IMR-90 (cell line): ENCODE data around the gene CNOT9. TPM values are rescaled to one million over a fixed set of nuclear protein-coding genes. Genes with fewer than 3 reads are reported as not detected.

ENCODE experiments used
- ATAC-seq: fragments of 200-7000 bp; cut with Tn5 transposase; 2 replicates; pipeline ENCODE4 v1.9.1; 2020; ENCODE audit warnings: low read depth, mild to moderate bottlenecking, moderate library complexity
- BruUV-seq: library from RNA; stranded (reverse); fragments of 400-500 nt; replicated peaks from 2 replicates; lab custom pipeline; 2021; lab: Mats Ljungman, UMichigan
- CTCF ChIA-PET: fragments of 300-600 bp; formaldehyde crosslinking; extraction: SDS; loops from one replicate; lab custom pipeline; 2021; ENCODE audit warnings: antibody characterized with exemption; lab: Yijun Ruan, JAX
- POLR2A ChIA-PET: fragments of 300-600 bp; sonication (Branson Sonifier 250); formaldehyde crosslinking; loops from one replicate; lab custom pipeline; 2022; ENCODE audit warnings: antibody characterized with exemption; ENCODE audit not compliant: unreplicated experiment; lab: Charles Lee
- DNase-seq: peaks from one replicate; pipeline ENCODE4 v3.0.0; 2013
- H2AFZ ChIP-seq: replicated peaks from 2 replicates; pipeline ENCODE3; 2013; ENCODE audit warnings: low read length, mild to moderate bottlenecking; ENCODE audit not compliant: poor library complexity
- H2AK5ac ChIP-seq: 2 replicates; pipeline ENCODE4 v1.6.1; 2013; ENCODE audit warnings: low read depth, low read length, inconsistent platforms
- H2AK9ac ChIP-seq: replicated peaks from 2 replicates; pipeline ENCODE3; 2013; ENCODE audit warnings: mild to moderate bottlenecking, low read depth, low read length, moderate library complexity; ENCODE audit not compliant: poor library complexity
- H2BK120ac ChIP-seq: 2 replicates; pipeline ENCODE4 v1.6.1; 2013; ENCODE audit warnings: low read depth, low read length, inconsistent platforms
- H2BK15ac ChIP-seq: 3 replicates; pipeline ENCODE4 v1.6.1; 2013; ENCODE audit warnings: low read depth, low read length, inconsistent platforms
- H2BK20ac ChIP-seq: 2 replicates; pipeline ENCODE4 v1.6.1; 2013; ENCODE audit warnings: low read depth, mild to moderate bottlenecking, inconsistent platforms, low read length, moderate library complexity
- H2BK5ac ChIP-seq: 2 replicates; pipeline ENCODE4 v1.6.1; 2013; ENCODE audit warnings: mild to moderate bottlenecking, low read depth, low read length, inconsistent platforms; ENCODE audit not compliant: poor library complexity, severe bottlenecking
- H3K14ac ChIP-seq: replicated peaks from 2 replicates; pipeline ENCODE4 v1.6.1; 2013; ENCODE audit warnings: low read depth, low read length, inconsistent platforms
- H3K18ac ChIP-seq: 2 replicates; pipeline ENCODE4 v1.6.1; 2013; ENCODE audit warnings: low read depth, low read length, control low read depth
- H3K23ac ChIP-seq: 2 replicates; pipeline ENCODE4 v1.6.1; 2013; ENCODE audit warnings: low read depth, low read length, inconsistent platforms
- H3K27ac ChIP-seq: 2 replicates; pipeline ENCODE4 v1.5.1; 2013; ENCODE audit warnings: mild to moderate bottlenecking, control low read depth, low read length; ENCODE audit not compliant: insufficient read depth
- H3K27me3 ChIP-seq: 2 replicates; pipeline ENCODE4 v1.6.1; 2013; ENCODE audit warnings: low read length; ENCODE audit not compliant: control insufficient read depth, insufficient read depth
- H3K36me3 ChIP-seq: 2 replicates; pipeline ENCODE4 v1.6.1; 2013; ENCODE audit warnings: low read length, mixed read lengths; ENCODE audit not compliant: control insufficient read depth, insufficient read depth
- H3K4ac ChIP-seq: 2 replicates; pipeline ENCODE4 v1.6.1; 2013; ENCODE audit warnings: low read depth, low read length, inconsistent platforms
- H3K4me1 ChIP-seq: 2 replicates; pipeline ENCODE4 v1.6.1; 2013; ENCODE audit warnings: low read length, mixed read lengths; ENCODE audit not compliant: control insufficient read depth, insufficient read depth
- H3K4me2 ChIP-seq: 2 replicates; pipeline ENCODE4 v1.6.1; 2013; ENCODE audit warnings: low read depth, mild to moderate bottlenecking, control low read depth, low read length, moderate library complexity
- H3K4me3 ChIP-seq: 2 replicates; pipeline ENCODE4 v1.5.1; 2013; ENCODE audit warnings: low read depth, mild to moderate bottlenecking, control low read depth, low read length, moderate library complexity; ENCODE audit not compliant: insufficient read depth
- H3K56ac ChIP-seq: 2 replicates; pipeline ENCODE4 v1.6.1; 2013; ENCODE audit warnings: low read length, inconsistent platforms; ENCODE audit not compliant: insufficient read depth; ENCODE audit errors: extremely low read depth
- H3K79me1 ChIP-seq, 2 experiments: 2 replicates each; pipeline ENCODE4 v1.6.1; 2013; ENCODE audit warnings: low read length in 2 of 2, inconsistent platforms in 1 of 2, low read depth in 1 of 2
- H3K9ac ChIP-seq: 2 replicates; pipeline ENCODE4 v1.6.1; 2013; ENCODE audit warnings: low read depth, low read length, control low read depth
- H3K9me1 ChIP-seq: 2 replicates; pipeline ENCODE4 v1.6.1; 2013; ENCODE audit warnings: low read length, inconsistent platforms; ENCODE audit not compliant: insufficient read depth
- H3K9me3 ChIP-seq: 2 replicates; pipeline ENCODE4 v1.6.1; 2013; ENCODE audit warnings: low read length; ENCODE audit not compliant: control insufficient read depth, insufficient read depth
- H4K20me1 ChIP-seq: 2 replicates; pipeline ENCODE4 v1.6.1; 2013; ENCODE audit warnings: low read length, inconsistent platforms; ENCODE audit not compliant: insufficient read depth
- H4K5ac ChIP-seq: 2 replicates; pipeline ENCODE4 v1.6.1; 2013; ENCODE audit warnings: mild to moderate bottlenecking, low read depth, low read length, control low read depth
- H4K8ac ChIP-seq, 2 experiments: 2 replicates each; pipeline ENCODE4 v1.6.1; 2013; ENCODE audit warnings: low read depth in 2 of 2, low read length in 2 of 2, control low read depth in 1 of 2, inconsistent platforms in 1 of 2
- H4K91ac ChIP-seq: 2 replicates; pipeline ENCODE4 v1.6.1; 2013; ENCODE audit warnings: low read depth, low read length, inconsistent platforms; ENCODE audit not compliant: insufficient read depth
- MAZ ChIP-seq: IDR thresholded peaks from 2 replicates; pipeline ENCODE4 v1.6.1; 2012; ENCODE audit warnings: low read depth, mild to moderate bottlenecking, low read length, improper control_type of control experiment, moderate library complexity, borderline replicate concordance
- NFE2L2 ChIP-seq: fragments of 150-350 bp; IDR thresholded peaks from 2 replicates; pipeline ENCODE4 v1.6.1; 2016; ENCODE audit warnings: low read depth, mild to moderate bottlenecking, low read length
- POLR2A ChIP-seq: IDR thresholded peaks from 2 replicates; pipeline ENCODE4 v1.6.1; 2012; ENCODE audit warnings: mild to moderate bottlenecking, low read depth, low read length
- RCOR1 ChIP-seq: IDR thresholded peaks from 2 replicates; pipeline ENCODE4 v1.6.1; 2012; ENCODE audit warnings: mild to moderate bottlenecking, low read length, improper control_type of control experiment; ENCODE audit not compliant: insufficient replicate concordance
- RFX5 ChIP-seq: IDR thresholded peaks from 2 replicates; pipeline ENCODE4 v1.8.0; 2012; ENCODE audit warnings: low read depth, mild to moderate bottlenecking, low read length, moderate library complexity
- dilution Hi-C: fragments of 300-500 bp; cut with HindIII; formaldehyde crosslinking; loops from one replicate; pipeline ENCODE4 v1.14.3; 2018; ENCODE audit warnings: low sequenced_read_pairs; ENCODE audit not compliant: unreplicated experiment
- in situ Hi-C: fragments of 300-500 bp; cut with MboI; formaldehyde crosslinking; loops from 3 replicates; pipeline ENCODE4 v1.14.3; 2019; ENCODE audit warnings: low sequenced_read_pairs, inconsistent platforms, mixed read lengths
- intact Hi-C: fragments of 100-400 bp; cut with micrococcal nuclease; formaldehyde crosslinking; loops from 2 replicates; pipeline ENCODE4 v1.10.0; 2022
- polyA plus RNA-seq, 3 experiments: library from polyadenylated mRNA; depleted of rRNA; stranded (reverse); fragments of >200 nt; gene quantifications; 2 replicates each; pipeline ENCODE4 v1.2.3, GENCODE V29; 2012; ENCODE audit warnings: low replicate concordance in 1 of 3
- total RNA-seq: library from RNA; depleted of rRNA; stranded (reverse); fragments of >200 nt; gene quantifications from 2 replicates; pipeline ENCODE4 v1.2.3, GENCODE V29; 2012

Gene CNOT9
- total and polyA plus RNA-seq, 2 of the 4 experiments (the other 2 are of a cell fraction), result 33.1 to 71.0 TPM

DNA sequence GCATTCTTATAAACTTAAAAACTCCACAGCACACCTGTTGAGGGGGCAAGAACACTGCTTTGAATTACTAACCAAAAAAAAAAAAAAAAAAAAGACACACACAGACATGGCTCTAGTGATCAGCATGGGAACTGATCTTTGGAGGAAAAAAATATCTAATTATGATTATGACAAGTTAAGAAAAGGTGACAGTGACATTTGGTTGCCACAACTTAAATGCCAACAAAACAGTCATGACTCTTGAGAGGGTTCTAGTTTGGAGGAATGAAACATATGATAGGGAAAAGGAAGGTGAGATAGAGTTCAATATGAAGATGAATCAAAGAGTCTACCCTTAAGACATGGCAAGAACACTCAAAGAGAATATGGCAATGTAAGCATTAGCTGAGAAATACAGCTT is 21.1 kb upstream of the CNOT9 start:
- no peak overlapping the region for H2BK5ac ChIP-seq
- H3K27me3 ChIP-seq, result no peaks in the 10 kb centered on the region
- H3K27ac ChIP-seq, result no peak overlapping the region
- dilution Hi-C loops (no loop called here), in situ Hi-C loops (no loop called here), intact Hi-C loops (loop anchor here (5.0 kb wide), 1 partner anchor 35 kb away; no protein-coding TSS in a partner anchor)
- TF ChIP-seq RFX5 (no peak), POLR2A (no peak), MAZ (no peak), RCOR1 (no peak), NFE2L2 (no peak)
- no TSS peak for BruUV-seq
- H2BK120ac ChIP-seq, result no peak overlapping the region
- H3K4me2 ChIP-seq, result no peak overlapping the region
- H3K18ac ChIP-seq, result no peak overlapping the region
- H2AFZ ChIP-seq, result no peak overlapping the region
- H3K79me1 ChIP-seq, result no peaks in the 10 kb centered on the region
- H2AK9ac ChIP-seq, result no peak overlapping the region
- no peaks in the 10 kb centered on the region for H3K9me3 ChIP-seq
- CTCF ChIA-PET, result interaction anchor here (1.0 kb wide), 1 partner anchor 19 kb away, joined by 4 read pairs; no protein-coding TSS in a partner anchor
- H2BK15ac ChIP-seq, result no peak overlapping the region
- H3K23ac ChIP-seq, result no peak overlapping the region
- no peak overlapping the region for H3K14ac ChIP-seq
- no peak overlapping the region for H3K4ac ChIP-seq
- H3K9ac ChIP-seq, result no peak overlapping the region
- H4K5ac ChIP-seq, result no peak overlapping the region
- H4K8ac ChIP-seq, result no peak overlapping the region
- no peaks in the 10 kb centered on the region for H4K20me1 ChIP-seq
- no peaks in the 10 kb centered on the region for H3K9me1 ChIP-seq
- POLR2A ChIA-PET, result interaction anchor here (0.6 kb wide), 2 partner anchors 10 to 20 kb away, joined by 3 read pairs; partner anchors contain the start of gene USP37
- H3K36me3 ChIP-seq, result peaks cover 16% of the 10 kb centered on the region
- no peak for ATAC-seq
- no peak overlapping the region for H3K4me3 ChIP-seq
- H3K56ac ChIP-seq, result no peak overlapping the region
- H2BK20ac ChIP-seq, result no peak overlapping the region
- H3K4me1 ChIP-seq, result no peaks in the 10 kb centered on the region
- no peak for DNase-seq
- H2AK5ac ChIP-seq, result no peak overlapping the region
- no peak overlapping the region for H4K91ac ChIP-seq
